GM10266 (cell line): ENCODE data around the gene REPS1.
"Not testable (repeated sequence)": the region's sequence is repeated elsewhere in the genome, so short reads cannot be mapped to it uniquely, and the experiment has no call there.

Experiments
- DNase-seq: peaks from one replicate; pipeline ENCODE4 v3.0.0; 2012; ENCODE audit errors: extremely low spot score
- CTCF ChIP-seq: IDR thresholded peaks from 2 replicates; pipeline ENCODE4 v1.5.1; 2012; ENCODE audit warnings: mild to moderate bottlenecking, low read depth; ENCODE audit not compliant: control insufficient read depth, insufficient read depth; ENCODE audit errors: missing control alignments

The REPS1 gene

DNA sequence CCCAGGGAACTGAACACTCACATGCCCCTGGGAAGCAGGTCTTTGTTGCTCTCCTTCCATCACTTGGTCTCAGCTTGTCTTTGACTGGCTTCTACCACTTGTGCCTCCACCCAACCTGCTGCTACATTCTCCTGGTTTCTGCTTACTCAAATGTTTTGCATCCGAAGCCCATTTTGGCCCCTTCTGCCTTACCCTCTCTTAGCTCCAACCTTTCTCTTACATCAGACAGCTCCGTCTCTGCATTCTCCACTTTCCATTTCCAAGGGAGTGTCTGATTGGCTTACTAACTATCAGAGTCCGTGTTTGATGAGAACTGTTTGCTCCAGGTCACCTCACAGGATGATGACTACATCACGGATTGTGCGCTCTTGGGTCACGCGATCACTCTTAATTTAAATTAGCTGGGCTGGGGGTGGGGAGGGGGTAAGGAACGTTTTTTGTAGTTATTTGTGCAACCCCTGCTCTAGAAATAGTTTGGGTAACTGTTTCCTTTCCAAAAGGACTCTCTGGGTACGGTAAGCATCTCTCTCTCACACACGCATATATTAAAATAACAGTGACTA is 39.6 kb upstream of the REPS1 start:
- DNase-seq: peak; percentile 64

DNA sequence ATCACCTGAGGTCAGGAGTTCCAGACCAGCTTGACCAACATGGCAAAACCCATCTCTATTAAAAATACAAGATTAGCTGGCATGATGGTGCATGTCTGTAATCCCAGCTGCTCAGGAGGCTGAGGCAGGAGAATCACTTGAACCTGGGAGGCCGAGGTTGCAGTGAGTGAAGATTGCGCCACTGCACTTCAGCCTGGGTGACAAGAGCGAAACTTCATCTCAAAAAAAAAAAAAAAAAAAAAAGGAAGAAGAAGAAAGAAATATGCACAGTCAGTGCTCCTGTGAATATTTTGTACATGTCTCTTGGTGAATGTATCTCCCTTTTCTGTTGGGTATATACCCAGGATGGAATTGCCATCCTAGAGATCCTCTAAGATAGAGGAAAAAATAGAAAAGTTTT is 37.4 kb upstream of the REPS1 start:
- not testable (repeated sequence) for DNase-seq

More for the DNA sequence above, 39.6 kb upstream of the REPS1 start:
- no peak for TF ChIP-seq CTCF

DNA sequence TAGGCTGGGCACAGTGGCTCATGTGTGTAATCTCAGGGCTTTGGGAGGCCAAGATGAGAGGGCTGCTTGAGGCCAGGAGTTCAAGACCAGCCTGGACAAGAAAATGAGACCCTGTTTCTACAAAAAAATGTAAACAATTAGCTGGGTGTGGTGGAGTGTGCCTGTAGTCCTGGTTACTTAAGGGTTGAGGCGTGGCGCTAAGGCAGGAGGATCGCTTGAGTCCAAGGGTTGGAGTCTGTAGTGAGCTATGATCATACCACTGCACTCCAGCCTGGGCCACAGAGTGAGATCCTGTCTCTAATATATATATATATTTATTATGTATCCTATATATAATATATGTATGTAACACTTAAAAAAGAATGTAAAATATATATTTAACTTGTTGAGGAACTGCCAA is 32.6 kb upstream of the REPS1 start:
- no peak for TF ChIP-seq CTCF
- DNase-seq: no peak

- DNase-seq: no peak
- TF ChIP-seq CTCF: no peak
Observed at GRCh38 chr6:139019722-139020121, 31.7 kb upstream of the REPS1 start.

DNA sequence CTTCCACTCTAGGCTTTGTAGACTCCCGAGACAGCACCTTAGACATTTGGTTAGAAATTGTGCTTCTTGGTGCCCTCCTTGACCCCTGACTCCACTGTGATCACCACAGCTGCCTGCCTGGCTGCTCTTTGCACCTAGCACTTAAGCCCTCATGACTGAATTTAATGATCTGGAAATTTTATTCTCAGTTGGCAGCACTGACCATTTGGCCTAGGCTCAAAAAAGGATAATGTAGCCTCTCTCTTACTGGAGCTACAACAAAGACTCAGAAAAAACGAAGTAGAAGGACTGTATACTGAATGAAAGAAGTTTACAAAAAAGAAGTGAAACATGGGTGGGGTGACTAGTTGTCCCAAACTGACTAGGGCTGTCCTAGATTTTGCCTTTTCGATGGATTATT is 29.2 kb upstream of the REPS1 start:
- TF ChIP-seq CTCF: no peak
- DNase-seq: no peak

GRCh38 chr6:139016337-139017213 is 28.5 kb upstream of the REPS1 start:
- no peak for TF ChIP-seq CTCF
- DNase-seq: peak; percentile 41

- no peak for TF ChIP-seq CTCF
- DNase-seq: no peak
Observed at GRCh38 chr6:139014945-139015344, 26.9 kb upstream of the REPS1 start.

DNA sequence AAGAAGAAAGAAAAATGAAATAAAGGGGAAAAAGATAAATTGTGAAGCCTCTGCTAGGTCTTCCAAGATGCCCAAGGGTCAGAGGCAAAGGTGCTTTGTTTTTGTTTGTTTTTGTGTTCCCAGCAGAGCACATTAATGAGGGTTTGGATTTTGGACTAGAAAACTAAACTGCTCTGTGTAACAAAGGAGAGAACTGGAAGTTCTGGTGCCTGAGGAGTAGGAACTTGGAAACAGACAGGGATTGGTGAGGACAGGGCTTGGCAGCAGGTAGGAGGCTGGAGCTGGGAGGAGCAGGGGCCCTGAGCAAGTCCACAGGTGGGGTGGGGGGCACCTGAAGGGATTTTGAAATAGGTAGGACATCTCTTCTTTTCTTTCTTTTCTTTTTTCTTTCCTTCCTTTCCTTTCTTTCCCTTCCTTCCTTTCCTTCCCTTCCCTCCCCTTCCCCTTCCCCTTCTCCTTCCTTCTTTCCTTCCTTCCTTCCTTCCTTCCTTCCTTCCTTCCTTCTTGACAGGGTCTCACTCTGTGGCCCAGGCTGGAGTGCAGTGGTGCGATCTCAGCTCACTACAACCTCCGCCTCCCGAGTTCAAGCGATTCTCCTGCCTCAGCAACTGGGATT is 25.2 kb upstream of the REPS1 start:
- DNase-seq: no peak
- TF ChIP-seq CTCF: no peak
